K562 (cell line): ENCODE data around the gene RNF180.

ENCODE experiments used
- CBX5 ChIP-seq: IDR thresholded peaks from 2 replicates; pipeline ENCODE4 v1.6.1; 2014; ENCODE audit warnings: low read depth, borderline replicate concordance
- CREBBP ChIP-seq: IDR thresholded peaks from one replicate; pipeline ENCODE4 v1.6.1; 2012; ENCODE audit warnings: low read depth, mild to moderate bottlenecking, control low read depth, inconsistent platforms, low read length
- CREM ChIP-seq: IDR thresholded peaks from 2 replicates; pipeline ENCODE4 v1.6.1; 2014; ENCODE audit warnings: antibody characterized with exemption, low read depth
- CTBP1 ChIP-seq: fragments of 450-650 bp; IDR thresholded peaks from 2 replicates; pipeline ENCODE4 v1.6.1; 2016; ENCODE audit warnings: borderline replicate concordance
- CTCF ChIP-seq, 3 experiments: IDR thresholded peaks in 2 of 3; conservative IDR thresholded peaks in 1 of 3; 2 replicates each; pipeline ENCODE4 v1.5.1; 2011 to 2012; ENCODE audit warnings: low read length in 3 of 3, mild to moderate bottlenecking in 3 of 3, control low read depth in 2 of 3, improper control_type of control experiment in 1 of 3, inconsistent platforms in 1 of 3, low read depth in 1 of 3, mixed read lengths in 1 of 3, moderate library complexity in 1 of 3; ENCODE audit not compliant: insufficient read depth in 2 of 3
- E2F5 ChIP-seq: sonication (generic); formaldehyde crosslinking; IDR thresholded peaks from 2 replicates; pipeline ENCODE4 v1.8.0; 2022; ENCODE audit warnings: mild to moderate bottlenecking, missing genetic modification reagents
- E2F6 ChIP-seq, 2 experiments: IDR thresholded peaks; 2 replicates each; pipeline ENCODE4 v1.6.1; 2011; ENCODE audit warnings: borderline replicate concordance in 1 of 2, control low read depth in 1 of 2, low read depth in 1 of 2, low read length in 1 of 2, mild to moderate bottlenecking in 1 of 2, mixed read lengths in 1 of 2, moderate library complexity in 1 of 2; ENCODE audit not compliant: insufficient read depth in 1 of 2, insufficient read length in 1 of 2, poor library complexity in 1 of 2, severe bottlenecking in 1 of 2; ENCODE audit errors: extremely low read depth in 1 of 2
- LARP7 ChIP-seq: fragments of 450-650 bp; IDR thresholded peaks from 2 replicates; pipeline ENCODE4 v1.6.1; 2016
- PREB ChIP-seq: sonication (generic); formaldehyde crosslinking; IDR thresholded peaks from 2 replicates; pipeline ENCODE4 v1.8.1; 2023; ENCODE audit warnings: mild to moderate bottlenecking, missing genetic modification reagents
- RB1 ChIP-seq: fragments of 450-650 bp; IDR thresholded peaks from 2 replicates; pipeline ENCODE4 v1.6.1; 2017; ENCODE audit warnings: low read depth, mild to moderate bottlenecking
- RFX5 ChIP-seq: IDR thresholded peaks from 2 replicates; pipeline ENCODE4 v1.6.1; 2011; ENCODE audit warnings: low read depth, mild to moderate bottlenecking, improper control_type of control experiment, low read length
- SMARCA5 ChIP-seq: fragments of 450-650 bp; IDR thresholded peaks from 2 replicates; pipeline ENCODE4 v1.6.1; 2016
- ZBTB40 ChIP-seq, 2 experiments: fragments of 450-650 bp in 1 of 2; sonication (generic) in 1 of 2; formaldehyde crosslinking in 1 of 2; IDR thresholded peaks; 2 replicates each; pipeline versions ENCODE4 v1.7.1 to v1.9.0; 2016 to 2022; ENCODE audit warnings: inconsistent platforms in 1 of 2, mild to moderate bottlenecking in 1 of 2, missing genetic modification reagents in 1 of 2
- ZNF146 ChIP-seq: IDR thresholded peaks from one replicate; pipeline ENCODE4 v1.6.1; 2018; ENCODE audit warnings: missing compliant biosample characterization; ENCODE audit not compliant: unreplicated experiment

- TF ChIP-seq CREM (no peak), PREB (CRISPR knock-in tag) (no peak), CBX5 (no peak), RB1 (no peak), CREBBP (no peak), RFX5 (no peak), ZNF146 (no peak), E2F6 (IDR thresholded peaks at IDR 0.05; ENCODE audit: borderline replicate concordance in 1 of 2, extremely low read depth in 1 of 2, insufficient read depth in 1 of 2, insufficient read length in 1 of 2, low read depth in 1 of 2, low read length in 1 of 2, poor library complexity in 1 of 2, severe bottlenecking in 1 of 2) (no peak), CTCF (IDR thresholded peaks at IDR 0.05 in 2 of 3, conservative IDR thresholded peaks at IDR 0.05 in 1 of 3; ENCODE audit: insufficient read depth in 2 of 3, low read depth in 1 of 3, low read length in 3 of 3) (no peak), E2F5 (CRISPR knock-in tag) (no peak), LARP7 (no peak), CTBP1 (no peak), SMARCA5 (no peak), ZBTB40 (IDR thresholded peaks at IDR 0.05) (no peak), ZBTB40 (CRISPR knock-in tag; IDR thresholded peaks at IDR 0.05) (no peak)
These were observed 178.9 kb downstream of the RNF180 start for GRCh38 chr5:64344501-64344900.
